MCF 10A (cell line): ENCODE data around the gene SLFN12L. TPM values are rescaled to one million over a fixed set of nuclear protein-coding genes. Genes with fewer than 3 reads are reported as not detected.
"Not testable (repeated sequence)": the region's sequence is repeated elsewhere in the genome, so short reads cannot be mapped to it uniquely, and the experiment has no call there.

Experiments
- BruUV-seq: library from RNA; stranded (reverse); fragments of 400-500 nt; replicated peaks from 2 replicates; lab custom pipeline; 2021; lab: Mats Ljungman, UMichigan
- CTCF ChIA-PET: fragments of 300-600 bp; sonication (Branson Sonifier 250); formaldehyde crosslinking; extraction: SDS; loops from one replicate; lab custom pipeline; 2021; ENCODE audit warnings: antibody characterized with exemption, inconsistent platforms; lab: Yijun Ruan, JAX
- POLR2A ChIA-PET: fragments of 300-600, 350-650 bp; sonication (Branson Sonifier 250); formaldehyde crosslinking; extraction: SDS; loops from one replicate; lab custom pipeline; 2020; ENCODE audit warnings: antibody characterized with exemption, inconsistent platforms; lab: Yijun Ruan, JAX
- DNase-seq: peaks from one replicate; pipeline ENCODE4 v3.0.0-alpha.2; 2018; ENCODE audit not compliant: unreplicated experiment
- H3K27ac Mint-ChIP-seq: one replicate; pipeline ENCODE4 v1.8.0; 2022; ENCODE audit warnings: mild to moderate bottlenecking, low read depth, mixed read lengths; ENCODE audit not compliant: unreplicated experiment
- H3K27me3 Mint-ChIP-seq: one replicate; pipeline ENCODE4 v1.8.0; 2022; ENCODE audit warnings: mixed read lengths; ENCODE audit not compliant: insufficient read depth, unreplicated experiment
- H3K36me3 Mint-ChIP-seq: one replicate; pipeline ENCODE4 v1.8.0; 2022; ENCODE audit warnings: mild to moderate bottlenecking, moderate library complexity, mixed read lengths; ENCODE audit not compliant: insufficient read depth, unreplicated experiment
- H3K4me1 Mint-ChIP-seq: one replicate; pipeline ENCODE4 v1.8.0; 2022; ENCODE audit warnings: mixed read lengths; ENCODE audit not compliant: insufficient read depth, unreplicated experiment
- H3K4me3 Mint-ChIP-seq: one replicate; pipeline ENCODE4 v1.8.0; 2022; ENCODE audit warnings: mild to moderate bottlenecking, moderate library complexity, mixed read lengths; ENCODE audit not compliant: unreplicated experiment
- H3K9me3 Mint-ChIP-seq: one replicate; pipeline ENCODE4 v1.8.0; 2022; ENCODE audit warnings: mixed read lengths; ENCODE audit not compliant: unreplicated experiment
- intact Hi-C: fragments of 100-400 bp; cut with micrococcal nuclease; formaldehyde crosslinking; loops from 2 replicates; pipeline ENCODE4 v1.14.1; 2022
- total RNA-seq: library from RNA; stranded (reverse); gene quantifications from 2 replicates; pipeline ENCODE4 v1.2.3, GENCODE V29; 2022
- TF ChIP-seq, protein P1 (sequence below): fragments of 200-600 bp; IDR thresholded peaks from one replicate; pipeline ENCODE4 v1.8.0; 2022; ENCODE audit warnings: antibody characterized with exemption, mild to moderate bottlenecking; ENCODE audit not compliant: unreplicated experiment

The SLFN12L gene
- total RNA-seq, 1 experiment from 2014 or later = 0.35 TPM

- BruUV-seq = no TSS peak
- Mint-ChIP-seq H3K9me3 (no peaks in the 10 kb centered on the region), H3K27me3 (peaks cover 18% of the 10 kb centered on the region), H3K4me3 (no peak overlapping the region), H3K27ac (no peak overlapping the region), H3K4me1 (no peaks in the 10 kb centered on the region), H3K36me3 (no peaks in the 10 kb centered on the region)
- intact Hi-C loops = no loop called here
- no peak for DNase-seq
- CTCF ChIA-PET = interaction anchor here (0.9 to 17.2 kb wide), 3 partner anchors 8 to 372 kb away, joined by 3 to 394 read pairs (median 4); no protein-coding TSS in a partner anchor
- POLR2A ChIA-PET = no interaction called here
- TF ChIP-seq, protein P1, sequence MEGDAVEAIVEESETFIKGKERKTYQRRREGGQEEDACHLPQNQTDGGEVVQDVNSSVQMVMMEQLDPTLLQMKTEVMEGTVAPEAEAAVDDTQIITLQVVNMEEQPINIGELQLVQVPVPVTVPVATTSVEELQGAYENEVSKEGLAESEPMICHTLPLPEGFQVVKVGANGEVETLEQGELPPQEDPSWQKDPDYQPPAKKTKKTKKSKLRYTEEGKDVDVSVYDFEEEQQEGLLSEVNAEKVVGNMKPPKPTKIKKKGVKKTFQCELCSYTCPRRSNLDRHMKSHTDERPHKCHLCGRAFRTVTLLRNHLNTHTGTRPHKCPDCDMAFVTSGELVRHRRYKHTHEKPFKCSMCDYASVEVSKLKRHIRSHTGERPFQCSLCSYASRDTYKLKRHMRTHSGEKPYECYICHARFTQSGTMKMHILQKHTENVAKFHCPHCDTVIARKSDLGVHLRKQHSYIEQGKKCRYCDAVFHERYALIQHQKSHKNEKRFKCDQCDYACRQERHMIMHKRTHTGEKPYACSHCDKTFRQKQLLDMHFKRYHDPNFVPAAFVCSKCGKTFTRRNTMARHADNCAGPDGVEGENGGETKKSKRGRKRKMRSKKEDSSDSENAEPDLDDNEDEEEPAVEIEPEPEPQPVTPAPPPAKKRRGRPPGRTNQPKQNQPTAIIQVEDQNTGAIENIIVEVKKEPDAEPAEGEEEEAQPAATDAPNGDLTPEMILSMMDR = no peak
Measured at GRCh38 chr17:35541434-35541833, 4.0 kb upstream of the SLFN12L start.

DNA sequence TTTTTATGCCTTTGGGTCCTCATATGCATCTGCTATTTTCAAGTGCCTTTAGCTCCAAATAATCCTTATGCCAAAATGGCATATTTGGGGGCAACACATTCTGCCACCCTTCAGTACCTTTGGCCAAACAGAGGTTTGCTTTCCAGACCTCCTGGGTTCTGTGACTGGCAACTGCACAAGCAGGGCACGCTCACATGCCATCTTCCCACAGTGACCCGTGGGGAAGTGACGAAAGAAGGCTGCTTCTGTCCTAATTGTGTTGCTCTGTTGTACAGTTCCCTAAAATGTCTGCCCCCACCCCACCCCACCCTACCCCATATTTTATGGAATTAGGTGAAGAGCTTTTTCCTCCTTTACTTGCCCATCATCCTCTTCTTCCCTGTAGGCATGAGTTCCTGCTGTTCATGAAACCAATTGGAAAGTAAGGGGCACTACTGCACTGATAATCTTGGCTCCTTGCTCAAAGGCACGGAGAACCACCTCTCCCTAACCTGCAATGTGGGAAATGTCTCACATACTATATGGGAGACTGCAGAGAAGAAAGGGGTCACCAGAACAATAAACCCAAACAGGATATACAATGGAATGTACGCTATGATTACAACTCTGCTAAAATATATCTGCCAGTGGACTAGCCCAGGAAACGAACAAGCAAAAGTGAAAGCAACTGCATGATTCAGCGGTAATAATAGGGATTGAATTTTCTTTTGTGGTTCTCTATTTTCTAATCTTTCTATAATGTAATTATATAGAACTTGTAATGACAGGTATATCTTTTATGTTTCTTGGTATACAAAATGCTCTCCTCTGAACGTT lies 3.3 kb upstream of the SLFN12L start:
- DNase-seq = peak; percentile 27
- Mint-ChIP-seq H3K27me3 (peaks cover 11% of the 10 kb centered on the region), H3K4me3 (peak overlapping the region; percentile 43), H3K9me3 (no peaks in the 10 kb centered on the region), H3K36me3 (no peaks in the 10 kb centered on the region), H3K27ac (no peak overlapping the region), H3K4me1 (no peaks in the 10 kb centered on the region)
- CTCF ChIA-PET = interaction anchor here (0.6 to 17.2 kb wide), 5 partner anchors 20 to 473 kb away, joined by 3 to 394 read pairs (median 3); partner anchors contain the start of gene SLFN14
- intact Hi-C loops = no loop called here
- POLR2A ChIA-PET = interaction anchor here (0.6 to 0.7 kb wide), 2 partner anchors 38 to 290 kb away, joined by 3 read pairs; no protein-coding TSS in a partner anchor
- BruUV-seq = no TSS peak
- TF ChIP-seq, protein P1 = no peak

DNA sequence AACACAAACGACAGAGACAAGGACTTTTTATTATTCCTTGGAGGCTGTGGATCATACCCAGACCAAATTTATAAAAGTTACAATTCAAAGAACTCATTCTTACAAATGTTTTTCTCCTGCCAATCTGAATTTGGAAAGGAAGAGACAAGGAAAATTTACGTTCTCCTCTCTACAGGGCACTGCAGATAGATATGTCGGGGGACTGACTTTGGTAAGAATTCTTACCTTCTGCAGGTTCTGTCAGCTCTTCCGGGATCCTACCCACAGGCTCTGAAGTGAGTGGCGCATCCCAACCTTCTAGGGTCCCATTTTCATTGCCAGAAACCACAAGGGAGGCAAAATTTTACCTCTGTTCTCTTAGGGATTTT lies 2.2 kb upstream of the SLFN12L start:
- Mint-ChIP-seq H3K4me1 (no peaks in the 10 kb centered on the region), H3K27ac (no peak overlapping the region), H3K27me3 (peaks cover 2% of the 10 kb centered on the region), H3K4me3 (no peak overlapping the region), H3K36me3 (no peaks in the 10 kb centered on the region), H3K9me3 (no peaks in the 10 kb centered on the region)
- intact Hi-C loops = loop anchor here (1.0 to 10.0 kb wide), 3 partner anchors 208 to 1119 kb away; no protein-coding TSS in a partner anchor
- ChIA-PET CTCF (interaction anchor here (0.6 to 17.2 kb wide), 22 partner anchors 8 to 445 kb away, joined by 3 to 394 read pairs (median 4); no protein-coding TSS in a partner anchor), POLR2A (interaction anchor here (0.7 to 1.0 kb wide), 3 partner anchors 39 to 228 kb away, joined by 3 to 5 read pairs (median 4); partner anchors contain the start of gene PEX12)
- DNase-seq = no peak
- no TSS peak for BruUV-seq
- TF ChIP-seq, protein P1 = no peak

- no TSS peak for BruUV-seq
- H3K27ac Mint-ChIP-seq = no peak overlapping the region
- TF ChIP-seq, protein P1 = no peak
- peaks cover 6% of the 10 kb centered on the region for H3K4me1 Mint-ChIP-seq
- CTCF ChIA-PET = interaction anchor here (0.6 to 17.2 kb wide), 11 partner anchors 12 to 1182 kb away, joined by 3 to 394 read pairs (median 3); partner anchors contain the start of gene RFFL
- DNase-seq = no peak
- intact Hi-C loops = loop anchor here (5.0 to 10.0 kb wide), 2 partner anchors 211 to 542 kb away; no protein-coding TSS in a partner anchor
- no peak overlapping the region for H3K4me3 Mint-ChIP-seq
- H3K36me3 Mint-ChIP-seq = peaks cover 6% of the 10 kb centered on the region
- H3K9me3 Mint-ChIP-seq = no peaks in the 10 kb centered on the region
- POLR2A ChIA-PET = interaction anchor here (1.3 kb wide), 1 partner anchor 31 kb away, joined by 4 read pairs; no protein-coding TSS in a partner anchor
- peaks cover 21% of the 10 kb centered on the region for H3K27me3 Mint-ChIP-seq
Measured at GRCh38 chr17:35536664-35537171, 760 bp downstream of the SLFN12L start.

DNA sequence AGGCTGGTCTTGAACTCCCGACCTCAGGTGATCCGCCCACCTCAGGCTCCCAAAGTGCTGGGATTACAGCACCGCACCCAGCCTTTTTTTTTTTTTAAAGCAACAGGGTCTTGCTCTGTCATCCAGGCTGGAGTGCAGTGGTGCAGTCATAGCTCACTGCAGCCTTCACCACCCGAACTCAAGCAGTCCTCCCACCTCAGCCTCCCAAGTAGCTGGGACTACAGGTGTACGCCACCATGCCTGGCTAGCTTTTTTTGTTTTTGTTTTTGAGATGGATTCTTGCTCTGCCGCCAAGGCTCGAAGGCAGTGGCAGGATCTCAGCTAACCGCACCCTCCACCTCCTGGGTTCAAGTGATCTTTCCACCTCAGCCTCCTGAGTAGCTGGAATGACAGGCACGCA lies 2.1 kb downstream of the SLFN12L start:
- not testable (repeated sequence) for H3K4me3 Mint-ChIP-seq, H3K36me3 Mint-ChIP-seq, H3K9me3 Mint-ChIP-seq, DNase-seq, BruUV-seq, H3K27ac Mint-ChIP-seq, H3K4me1 Mint-ChIP-seq
- ChIA-PET CTCF (interaction anchor here (0.6 to 17.2 kb wide), 12 partner anchors 11 to 656 kb away, joined by 3 to 394 read pairs (median 4); no protein-coding TSS in a partner anchor), POLR2A (interaction anchor here (0.6 kb wide), 1 partner anchor 23 kb away, joined by 4 read pairs; no protein-coding TSS in a partner anchor)
- intact Hi-C loops = loop anchor here (5.0 to 10.0 kb wide), 2 partner anchors 212 to 541 kb away; no protein-coding TSS in a partner anchor
- H3K27me3 Mint-ChIP-seq = peaks cover 21% of the 10 kb centered on the region
